ENCODE results near the gene PLEKHA6.
A peak's percentile ranks its signal among the peaks of the same experiment; 100 is the strongest.

PLEKHA6 gene

GRCh38 chr1:204221271-204221670 lies 138.5 kb downstream of the PLEKHA6 start:
- H3K4me3 ChIP-seq (ENCODE audit: low read depth, low read length): no peak overlapping the region
- H3K4me1 ChIP-seq (ENCODE audit: control insufficient read depth, insufficient read depth, low read length): peaks cover 5% of the 10 kb centered on the region; the same call in 1 of the 2 replicates
- H3K9ac ChIP-seq (ENCODE audit: low read depth, low read length): no peak overlapping the region
- H3K9me3 ChIP-seq (ENCODE audit: control insufficient read depth, insufficient read depth, low read length): no peaks in the 10 kb centered on the region
- no peak overlapping the region for H3K27ac ChIP-seq (ENCODE audit: low read depth, low read length)
- no peaks in the 10 kb centered on the region for H3K27me3 ChIP-seq (ENCODE audit: control insufficient read depth, insufficient read depth, low read length)
- no peaks in the 10 kb centered on the region for H3K36me3 ChIP-seq (ENCODE audit: control insufficient read depth, insufficient read depth, low read length)

DNA sequence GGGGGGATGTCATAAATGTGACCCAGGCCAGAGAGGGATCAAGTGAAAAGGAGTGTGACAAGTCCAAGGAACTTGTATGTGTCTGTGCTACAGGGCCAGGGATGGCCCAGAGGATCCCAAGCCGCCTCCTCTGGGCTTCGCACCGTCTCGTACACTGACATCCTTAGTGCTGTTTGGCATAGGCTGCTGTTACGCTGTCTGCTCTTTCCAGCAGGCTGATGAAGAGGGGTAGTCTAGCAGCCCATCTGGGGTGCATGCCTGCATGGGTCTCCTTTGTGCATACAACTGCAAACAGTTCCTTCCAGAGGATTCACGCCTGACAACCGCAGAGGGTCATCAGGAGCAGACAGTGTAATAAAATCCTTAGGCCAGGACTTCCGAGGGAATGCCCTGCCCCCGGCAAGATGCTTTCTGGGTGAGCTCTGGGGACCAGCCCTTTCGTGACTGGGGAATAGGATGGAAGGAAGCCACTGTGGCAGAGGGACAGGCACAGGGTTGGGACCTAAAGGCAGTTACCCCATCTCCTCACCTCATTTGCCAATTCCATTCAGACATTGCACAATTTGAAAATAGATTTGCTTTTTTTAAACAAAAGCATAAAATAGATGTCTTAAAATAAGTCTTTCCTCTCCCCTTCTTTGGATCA lies 139.6 kb downstream of the PLEKHA6 start:
- Histone ChIP-seq H3K27me3 (ENCODE audit: control insufficient read depth, insufficient read depth, low read length) (no peaks in the 10 kb centered on the region), H3K27ac (ENCODE audit: low read depth, low read length) (no peak overlapping the region), H3K36me3 (ENCODE audit: control insufficient read depth, insufficient read depth, low read length) (no peaks in the 10 kb centered on the region)

DNA sequence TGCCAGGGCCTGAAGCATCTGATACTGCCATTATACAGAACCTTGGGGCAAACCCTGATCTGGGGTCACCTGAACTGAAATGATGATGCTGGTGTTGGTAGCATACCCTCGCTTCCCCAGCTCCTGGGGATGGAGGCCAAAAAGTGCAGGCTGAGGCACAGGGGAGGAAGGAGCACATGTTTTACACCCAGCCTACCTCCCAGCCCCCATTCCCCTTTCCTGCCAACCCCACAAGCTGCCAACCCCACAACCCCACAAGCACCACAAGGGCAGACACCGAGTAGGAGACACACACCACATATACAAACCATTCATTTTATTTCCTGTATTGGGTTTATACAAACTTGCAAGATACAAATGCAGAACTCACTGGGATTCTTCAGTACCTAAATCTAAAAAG lies 141.2 kb downstream of the PLEKHA6 start:
- peaks cover 5% of the 10 kb centered on the region; the same call in 1 of the 2 replicates for H3K4me1 ChIP-seq (ENCODE audit: control insufficient read depth, insufficient read depth, low read length)
- H3K27ac ChIP-seq (ENCODE audit: low read depth, low read length): no peak overlapping the region
- H3K9me3 ChIP-seq (ENCODE audit: control insufficient read depth, insufficient read depth, low read length): no peaks in the 10 kb centered on the region
- no peak overlapping the region for H3K4me3 ChIP-seq (ENCODE audit: low read depth, low read length)
- H3K27me3 ChIP-seq (ENCODE audit: control insufficient read depth, insufficient read depth, low read length): no peaks in the 10 kb centered on the region
- no peak overlapping the region for H3K9ac ChIP-seq (ENCODE audit: low read depth, low read length)
- no peaks in the 10 kb centered on the region for H3K36me3 ChIP-seq (ENCODE audit: control insufficient read depth, insufficient read depth, low read length)

More for the DNA sequence above, 139.6 kb downstream of the PLEKHA6 start:
- no peaks in the 10 kb centered on the region for H3K9me3 ChIP-seq (ENCODE audit: control insufficient read depth, insufficient read depth, low read length)
- H3K4me1 ChIP-seq (ENCODE audit: control insufficient read depth, insufficient read depth, low read length): peaks cover 5% of the 10 kb centered on the region; the same call in 1 of the 2 replicates
- H3K4me3 ChIP-seq (ENCODE audit: low read depth, low read length): no peak overlapping the region
- no peak overlapping the region for H3K9ac ChIP-seq (ENCODE audit: low read depth, low read length)

- Histone ChIP-seq H3K9me3 (ENCODE audit: control insufficient read depth, insufficient read depth, low read length) (no peaks in the 10 kb centered on the region), H3K4me1 (ENCODE audit: control insufficient read depth, insufficient read depth, low read length) (peaks cover 5% of the 10 kb centered on the region; the same call in 1 of the 2 replicates), H3K9ac (ENCODE audit: low read depth, low read length) (no peak overlapping the region), H3K27me3 (ENCODE audit: control insufficient read depth, insufficient read depth, low read length) (no peaks in the 10 kb centered on the region), H3K27ac (ENCODE audit: low read depth, low read length) (no peak overlapping the region), H3K36me3 (ENCODE audit: control insufficient read depth, insufficient read depth, low read length) (no peaks in the 10 kb centered on the region), H3K4me3 (ENCODE audit: low read depth, low read length) (no peak overlapping the region)
These were observed 142.1 kb downstream of the PLEKHA6 start for GRCh38 chr1:204217648-204218000.

- Histone ChIP-seq H3K27me3 (ENCODE audit: control insufficient read depth, insufficient read depth, low read length) (no peaks in the 10 kb centered on the region), H3K4me1 (ENCODE audit: control insufficient read depth, insufficient read depth, low read length) (peaks cover 5% of the 10 kb centered on the region; the same call in 1 of the 2 replicates), H3K27ac (ENCODE audit: low read depth, low read length) (no peak overlapping the region), H3K9me3 (ENCODE audit: control insufficient read depth, insufficient read depth, low read length) (no peaks in the 10 kb centered on the region), H3K9ac (ENCODE audit: low read depth, low read length) (no peak overlapping the region), H3K4me3 (ENCODE audit: low read depth, low read length) (no peak overlapping the region), H3K36me3 (ENCODE audit: control insufficient read depth, insufficient read depth, low read length) (no peaks in the 10 kb centered on the region)
These were observed 142.7 kb downstream of the PLEKHA6 start for GRCh38 chr1:204216880-204217647.

DNA sequence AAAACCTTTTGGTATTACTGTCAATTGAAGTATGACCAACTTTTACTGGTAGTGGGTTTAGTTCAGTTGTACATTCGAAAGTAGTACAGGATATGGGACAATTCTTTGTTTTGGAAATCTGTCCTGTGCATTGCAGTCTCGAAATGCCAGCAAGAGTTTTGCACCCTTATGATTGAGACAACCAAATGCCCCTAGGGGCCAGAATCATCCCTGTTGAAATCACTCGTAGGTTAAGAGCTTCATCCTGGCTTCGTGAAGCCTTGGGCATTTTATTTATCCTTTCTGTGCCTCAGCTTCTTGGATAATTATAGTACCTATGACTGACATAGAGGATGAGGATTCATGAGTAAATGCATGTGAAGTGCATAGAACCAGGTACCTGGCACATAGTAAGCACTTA lies 143.5 kb downstream of the PLEKHA6 start:
- Histone ChIP-seq H3K27ac (ENCODE audit: low read depth, low read length) (no peak overlapping the region), H3K36me3 (ENCODE audit: control insufficient read depth, insufficient read depth, low read length) (no peaks in the 10 kb centered on the region), H3K9ac (ENCODE audit: low read depth, low read length) (no peak overlapping the region), H3K9me3 (ENCODE audit: control insufficient read depth, insufficient read depth, low read length) (no peaks in the 10 kb centered on the region), H3K27me3 (ENCODE audit: control insufficient read depth, insufficient read depth, low read length) (no peaks in the 10 kb centered on the region), H3K4me1 (ENCODE audit: control insufficient read depth, insufficient read depth, low read length) (peaks cover under 1% of the 10 kb centered on the region; the same call in 1 of the 2 replicates), H3K4me3 (ENCODE audit: low read depth, low read length) (no peak overlapping the region)

DNA sequence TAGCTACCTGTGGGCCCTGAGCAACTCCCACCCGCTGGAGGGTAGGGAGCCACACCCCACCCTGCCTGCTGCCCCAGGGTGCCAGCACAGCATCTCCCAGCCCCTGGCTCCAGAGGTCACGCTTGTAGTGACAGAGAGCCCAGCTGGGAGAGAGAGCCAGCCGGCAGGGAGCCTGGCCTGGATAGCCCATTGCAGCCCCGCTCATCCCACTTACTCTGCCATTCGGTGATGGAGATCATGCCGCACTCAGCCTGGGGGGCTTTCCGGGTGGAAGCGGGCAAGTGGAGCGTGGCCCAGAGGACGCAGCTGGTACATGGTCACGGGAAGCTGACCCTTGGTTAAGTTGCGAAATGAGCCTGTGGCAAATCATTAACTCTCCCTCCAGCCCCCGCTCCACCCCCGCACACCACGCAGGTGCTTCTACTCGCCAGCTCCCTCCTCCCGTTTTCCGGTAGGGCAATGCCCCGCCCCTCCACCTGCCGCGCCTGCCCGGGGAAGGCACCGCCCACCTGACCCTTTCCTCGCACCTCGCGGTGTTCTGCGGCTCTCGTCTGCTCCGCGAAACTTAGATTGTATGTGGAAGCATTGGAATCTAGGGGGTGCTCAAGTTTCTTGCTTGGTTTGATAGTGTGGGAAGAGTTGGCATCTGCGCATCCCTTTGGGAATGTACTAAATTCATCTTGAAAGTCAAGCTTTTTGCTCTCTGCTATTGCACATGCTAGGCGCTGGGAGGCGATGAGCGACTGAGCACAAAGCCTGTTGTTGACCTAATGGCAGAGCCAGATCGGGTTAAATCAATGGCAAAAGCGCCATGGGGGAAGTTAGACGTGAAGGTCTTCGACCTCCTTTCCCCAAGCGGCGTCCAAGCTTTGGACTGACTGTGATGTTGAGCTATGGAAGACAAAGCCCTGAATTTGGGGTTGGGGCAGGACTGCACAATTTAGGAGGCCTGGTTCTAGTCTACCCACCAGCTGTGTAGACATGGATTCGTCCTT lies 145.8 kb downstream of the PLEKHA6 start, which contains the start of gene GOLT1A:
TSS of gene GOLT1A (minus strand) at position 321 of the 995 bp plus-strand sequence. CDS start at position 239, 82 bp downstream.
- H3K27ac ChIP-seq (ENCODE audit: low read depth, low read length): no peak within 1 kb of the TSS
- H3K9ac ChIP-seq (ENCODE audit: low read depth, low read length): no peak within 1 kb of the TSS
- no peaks in the 10 kb centered on the region for H3K27me3 ChIP-seq (ENCODE audit: control insufficient read depth, insufficient read depth, low read length)
- H3K4me3 ChIP-seq (ENCODE audit: low read depth, low read length): peak within 1 kb of the TSS; percentile 71
- H3K36me3 ChIP-seq (ENCODE audit: control insufficient read depth, insufficient read depth, low read length): no peaks in the 10 kb centered on the region
- no peaks in the 10 kb centered on the region for H3K9me3 ChIP-seq (ENCODE audit: control insufficient read depth, insufficient read depth, low read length)
- H3K4me1 ChIP-seq (ENCODE audit: control insufficient read depth, insufficient read depth, low read length): no peaks in the 10 kb centered on the region

- H3K4me3 ChIP-seq (ENCODE audit: low read depth, low read length): no peak overlapping the region
- no peaks in the 10 kb centered on the region for H3K27me3 ChIP-seq (ENCODE audit: control insufficient read depth, insufficient read depth, low read length)
- H3K27ac ChIP-seq (ENCODE audit: low read depth, low read length): no peak overlapping the region
- no peak overlapping the region for H3K9ac ChIP-seq (ENCODE audit: low read depth, low read length)
- no peaks in the 10 kb centered on the region for H3K4me1 ChIP-seq (ENCODE audit: control insufficient read depth, insufficient read depth, low read length)
- H3K9me3 ChIP-seq (ENCODE audit: control insufficient read depth, insufficient read depth, low read length): no peaks in the 10 kb centered on the region
- H3K36me3 ChIP-seq (ENCODE audit: control insufficient read depth, insufficient read depth, low read length): no peaks in the 10 kb centered on the region
These were observed 147.0 kb downstream of the PLEKHA6 start for GRCh38 chr1:204212715-204213114.

- H3K27ac ChIP-seq (ENCODE audit: low read depth, low read length): no peak overlapping the region
- H3K27me3 ChIP-seq (ENCODE audit: control insufficient read depth, insufficient read depth, low read length): no peaks in the 10 kb centered on the region; the same call in 1 of the 2 replicates
- H3K4me1 ChIP-seq (ENCODE audit: control insufficient read depth, insufficient read depth, low read length): no peaks in the 10 kb centered on the region
- no peak overlapping the region for H3K4me3 ChIP-seq (ENCODE audit: low read depth, low read length)
- H3K9ac ChIP-seq (ENCODE audit: low read depth, low read length): no peak overlapping the region
- H3K9me3 ChIP-seq (ENCODE audit: control insufficient read depth, insufficient read depth, low read length): no peaks in the 10 kb centered on the region
- no peaks in the 10 kb centered on the region for H3K36me3 ChIP-seq (ENCODE audit: control insufficient read depth, insufficient read depth, low read length)
These were observed 148.7 kb downstream of the PLEKHA6 start for GRCh38 chr1:204211046-204211445.

- H3K9ac ChIP-seq (ENCODE audit: low read depth, low read length): no peak overlapping the region
- no peak overlapping the region for H3K27ac ChIP-seq (ENCODE audit: low read depth, low read length)
- no peaks in the 10 kb centered on the region for H3K9me3 ChIP-seq (ENCODE audit: control insufficient read depth, insufficient read depth, low read length)
- no peaks in the 10 kb centered on the region; the same call in 1 of the 2 replicates for H3K27me3 ChIP-seq (ENCODE audit: control insufficient read depth, insufficient read depth, low read length)
- H3K4me3 ChIP-seq (ENCODE audit: low read depth, low read length): no peak overlapping the region
- H3K36me3 ChIP-seq (ENCODE audit: control insufficient read depth, insufficient read depth, low read length): no peaks in the 10 kb centered on the region
- no peaks in the 10 kb centered on the region for H3K4me1 ChIP-seq (ENCODE audit: control insufficient read depth, insufficient read depth, low read length)
These were observed 152.6 kb downstream of the PLEKHA6 start for GRCh38 chr1:204207136-204207616.
